Measurements from ENCODE around the gene TXNDC16. TPM values are rescaled to one million over a fixed set of nuclear protein-coding genes. Genes with fewer than 3 reads are reported as not detected.

Gene TXNDC16
- total RNA-seq, 2 donors from 2014 or later, result 8.1 to 10.5 TPM

- H3K9me3 ChIP-seq, result no peaks in the 10 kb centered on the region
- H3K27me3 ChIP-seq (replicated peaks; ENCODE audit: insufficient read depth), result no peaks in the 10 kb centered on the region
- DNase-seq (ENCODE audit: low spot score), result no peak
- H3K27ac ChIP-seq, result no peak overlapping the region
- H3K4me1 ChIP-seq (ENCODE audit: control insufficient read depth in 1 of 2, low read depth in 2 of 2), result peaks cover 4 to 7% of the 10 kb centered on the region in 2 donors
- ATAC-seq (ENCODE audit: insufficient number of reproducible peaks, low FRiP score, low read depth), result no peak
- H3K4me3 ChIP-seq, result no peak overlapping the region
- TF ChIP-seq CTCF (IDR thresholded peaks at IDR 0.05), result no peak
- no peaks in the 10 kb centered on the region for H3K36me3 ChIP-seq
Observed at GRCh38 chr14:52558688-52559087, 6.4 kb upstream of the TXNDC16 start.

- H3K36me3 ChIP-seq, result no peaks in the 10 kb centered on the region
- no peaks in the 10 kb centered on the region for H3K27me3 ChIP-seq (replicated peaks; ENCODE audit: insufficient read depth)
- H3K9me3 ChIP-seq, result no peaks in the 10 kb centered on the region
- H3K4me3 ChIP-seq, result peak overlapping the region; percentile 82
- no peak for TF ChIP-seq CTCF (IDR thresholded peaks at IDR 0.05)
- H3K27ac ChIP-seq, result peak overlapping the region in 1 of 2 donors; percentile 70
- H3K4me1 ChIP-seq (ENCODE audit: control insufficient read depth in 1 of 2, low read depth in 2 of 2), result peaks cover 4 to 23% of the 10 kb centered on the region in 2 donors
- peak; percentile 27 for DNase-seq (ENCODE audit: low spot score)
- ATAC-seq (ENCODE audit: insufficient number of reproducible peaks, low FRiP score, low read depth), result no peak
Observed at GRCh38 chr14:52553671-52554575, 1.6 kb upstream of the TXNDC16 start.

GRCh38 chr14:52553002-52553670 lies 831 bp upstream of the TXNDC16 start:
- Histone ChIP-seq H3K27ac (peak overlapping the region; percentile 50 to 70), H3K36me3 (no peaks in the 10 kb centered on the region), H3K4me1 (ENCODE audit: control insufficient read depth in 1 of 2, low read depth in 2 of 2) (peaks cover 4 to 23% of the 10 kb centered on the region in 2 donors), H3K4me3 (peak overlapping the region; percentile 82), H3K27me3 (replicated peaks; ENCODE audit: insufficient read depth) (no peaks in the 10 kb centered on the region), H3K9me3 (no peaks in the 10 kb centered on the region)
- ATAC-seq (ENCODE audit: insufficient number of reproducible peaks, low FRiP score, low read depth) (peak; percentile 1), DNase-seq (ENCODE audit: low spot score) (no peak)
- no peak for TF ChIP-seq CTCF (IDR thresholded peaks at IDR 0.05)

- DNase-seq (ENCODE audit: low spot score), result no peak
- Histone ChIP-seq H3K36me3 (no peaks in the 10 kb centered on the region), H3K4me3 (peak overlapping the region; percentile 82), H3K27ac (peak overlapping the region; percentile 86 to 87), H3K9me3 (no peaks in the 10 kb centered on the region), H3K4me1 (ENCODE audit: control insufficient read depth in 1 of 2, low read depth in 2 of 2) (peaks cover 7 to 37% of the 10 kb centered on the region in 2 donors), H3K27me3 (replicated peaks; ENCODE audit: insufficient read depth) (no peaks in the 10 kb centered on the region)
- no peak for ATAC-seq (ENCODE audit: insufficient number of reproducible peaks, low FRiP score, low read depth)
- no peak for TF ChIP-seq CTCF (IDR thresholded peaks at IDR 0.05)
Observed at GRCh38 chr14:52551696-52552062, 626 bp downstream of the TXNDC16 start.

GRCh38 chr14:52551205-52551604 lies 1.1 kb downstream of the TXNDC16 start:
- Histone ChIP-seq H3K27ac (peak overlapping the region in 1 of 2 donors; percentile 86), H3K36me3 (no peaks in the 10 kb centered on the region), H3K4me1 (ENCODE audit: control insufficient read depth in 1 of 2, low read depth in 2 of 2) (peaks cover 7 to 42% of the 10 kb centered on the region in 2 donors), H3K4me3 (peak overlapping the region; percentile 82), H3K27me3 (replicated peaks; ENCODE audit: insufficient read depth) (no peaks in the 10 kb centered on the region), H3K9me3 (no peaks in the 10 kb centered on the region)
- ATAC-seq (ENCODE audit: insufficient number of reproducible peaks, low FRiP score, low read depth), result no peak
- DNase-seq (ENCODE audit: low spot score), result no peak
- no peak for TF ChIP-seq CTCF (IDR thresholded peaks at IDR 0.05)
